Measurements from ENCODE around the gene ESPN.

Gene ESPN

GRCh38 chr1:6393400-6394187, 31.0 kb upstream of the ESPN start, which contains the start of gene ACOT7:
ACOT7 (minus strand) TSS chr1:6393767; CDS start chr1:6393399, 368 bp downstream.
- POLR2A ChIA-PET: interaction anchor here (1.0 to 2.0 kb wide), 8 partner anchors 9 to 187 kb away, joined by 3 to 11 read pairs (median 3); partner anchors contain the start of gene RNF207
- TF ChIP-seq SCRT1 (tag by site-specific recombination; IDR thresholded peaks at IDR 0.05; ENCODE audit: borderline replicate concordance) (no peak), ZNF623 (tag by site-specific recombination; IDR thresholded peaks at IDR 0.05) (no peak), ZNF571 (tag by site-specific recombination; IDR thresholded peaks at IDR 0.05) (no peak), GLIS2 (tag by site-specific recombination; IDR thresholded peaks at IDR 0.05) (peak; percentile 52), ZSCAN30 (tag by site-specific recombination; IDR thresholded peaks at IDR 0.05) (peak; percentile 20; the same call in 1 of the 2 replicates), EGR2 (tag by site-specific recombination; IDR thresholded peaks at IDR 0.05; ENCODE audit: low read depth) (peak; percentile 51; the same call in 1 of the 2 replicates), SP2 (tag by site-specific recombination; IDR thresholded peaks at IDR 0.05) (peak; percentile 55; the same call in 1 of the 2 replicates), SALL2 (tag by site-specific recombination; IDR thresholded peaks at IDR 0.05; ENCODE audit: borderline replicate concordance) (no peak), ZFP37 (tag by site-specific recombination; IDR thresholded peaks at IDR 0.05) (no peak), ATF2 (tag by site-specific recombination; IDR thresholded peaks at IDR 0.05; ENCODE audit: low read depth) (no peak), ZFHX2 (tag by site-specific recombination; conservative IDR thresholded peaks at IDR 0.05) (peak; percentile 82), KLF16 (tag by site-specific recombination; IDR thresholded peaks at IDR 0.05) (peak; percentile 20; the same call in 1 of the 2 replicates), ZNF221 (tag by site-specific recombination; IDR thresholded peaks at IDR 0.05; ENCODE audit: borderline replicate concordance) (no peak), ZNF707 (tag by site-specific recombination; IDR thresholded peaks at IDR 0.05) (no peak), GLI4 (tag by site-specific recombination; IDR thresholded peaks at IDR 0.05) (no peak), ZNF37A (tag by site-specific recombination; IDR thresholded peaks at IDR 0.05) (no peak), ZSCAN18 (tag by site-specific recombination; IDR thresholded peaks at IDR 0.05) (no peak), ZBTB20 (tag by site-specific recombination; IDR thresholded peaks at IDR 0.05) (peak; percentile 93), ZNF112 (tag by site-specific recombination; IDR thresholded peaks at IDR 0.05) (no peak)
- TF ChIP-seq, protein P1, sequence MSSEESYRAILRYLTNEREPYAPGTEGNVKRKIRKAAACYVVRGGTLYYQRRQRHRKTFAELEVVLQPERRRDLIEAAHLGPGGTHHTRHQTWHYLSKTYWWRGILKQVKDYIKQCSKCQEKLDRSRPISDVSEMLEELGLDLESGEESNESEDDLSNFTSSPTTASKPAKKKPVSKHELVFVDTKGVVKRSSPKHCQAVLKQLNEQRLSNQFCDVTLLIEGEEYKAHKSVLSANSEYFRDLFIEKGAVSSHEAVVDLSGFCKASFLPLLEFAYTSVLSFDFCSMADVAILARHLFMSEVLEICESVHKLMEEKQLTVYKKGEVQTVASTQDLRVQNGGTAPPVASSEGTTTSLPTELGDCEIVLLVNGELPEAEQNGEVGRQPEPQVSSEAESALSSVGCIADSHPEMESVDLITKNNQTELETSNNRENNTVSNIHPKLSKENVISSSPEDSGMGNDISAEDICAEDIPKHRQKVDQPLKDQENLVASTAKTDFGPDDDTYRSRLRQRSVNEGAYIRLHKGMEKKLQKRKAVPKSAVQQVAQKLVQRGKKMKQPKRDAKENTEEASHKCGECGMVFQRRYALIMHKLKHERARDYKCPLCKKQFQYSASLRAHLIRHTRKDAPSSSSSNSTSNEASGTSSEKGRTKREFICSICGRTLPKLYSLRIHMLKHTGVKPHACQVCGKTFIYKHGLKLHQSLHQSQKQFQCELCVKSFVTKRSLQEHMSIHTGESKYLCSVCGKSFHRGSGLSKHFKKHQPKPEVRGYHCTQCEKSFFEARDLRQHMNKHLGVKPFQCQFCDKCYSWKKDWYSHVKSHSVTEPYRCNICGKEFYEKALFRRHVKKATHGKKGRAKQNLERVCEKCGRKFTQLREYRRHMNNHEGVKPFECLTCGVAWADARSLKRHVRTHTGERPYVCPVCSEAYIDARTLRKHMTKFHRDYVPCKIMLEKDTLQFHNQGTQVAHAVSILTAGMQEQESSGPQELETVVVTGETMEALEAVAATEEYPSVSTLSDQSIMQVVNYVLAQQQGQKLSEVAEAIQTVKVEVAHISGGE (tag by site-specific recombination; conservative IDR thresholded peaks at IDR 0.05; ENCODE audit: low read depth): peak; percentile 50; the same call in 1 of the 2 replicates
- TF ChIP-seq, protein P2, sequence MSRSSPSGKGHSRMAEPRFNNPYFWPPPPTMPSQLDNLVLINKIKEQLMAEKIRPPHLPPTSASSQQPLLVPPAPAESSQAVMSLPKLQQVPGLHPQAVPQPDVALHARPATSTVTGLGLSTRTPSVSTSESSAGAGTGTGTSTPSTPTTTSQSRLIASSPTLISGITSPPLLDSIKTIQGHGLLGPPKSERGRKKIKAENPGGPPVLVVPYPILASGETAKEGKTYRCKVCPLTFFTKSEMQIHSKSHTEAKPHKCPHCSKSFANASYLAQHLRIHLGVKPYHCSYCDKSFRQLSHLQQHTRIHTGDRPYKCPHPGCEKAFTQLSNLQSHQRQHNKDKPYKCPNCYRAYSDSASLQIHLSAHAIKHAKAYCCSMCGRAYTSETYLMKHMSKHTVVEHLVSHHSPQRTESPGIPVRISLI (tag by site-specific recombination; IDR thresholded peaks at IDR 0.05): no peak
- TF ChIP-seq, protein P3, sequence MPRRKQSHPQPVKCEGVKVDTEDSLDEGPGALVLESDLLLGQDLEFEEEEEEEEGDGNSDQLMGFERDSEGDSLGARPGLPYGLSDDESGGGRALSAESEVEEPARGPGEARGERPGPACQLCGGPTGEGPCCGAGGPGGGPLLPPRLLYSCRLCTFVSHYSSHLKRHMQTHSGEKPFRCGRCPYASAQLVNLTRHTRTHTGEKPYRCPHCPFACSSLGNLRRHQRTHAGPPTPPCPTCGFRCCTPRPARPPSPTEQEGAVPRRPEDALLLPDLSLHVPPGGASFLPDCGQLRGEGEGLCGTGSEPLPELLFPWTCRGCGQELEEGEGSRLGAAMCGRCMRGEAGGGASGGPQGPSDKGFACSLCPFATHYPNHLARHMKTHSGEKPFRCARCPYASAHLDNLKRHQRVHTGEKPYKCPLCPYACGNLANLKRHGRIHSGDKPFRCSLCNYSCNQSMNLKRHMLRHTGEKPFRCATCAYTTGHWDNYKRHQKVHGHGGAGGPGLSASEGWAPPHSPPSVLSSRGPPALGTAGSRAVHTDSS (tag by site-specific recombination; IDR thresholded peaks at IDR 0.05): no peak
- TF ChIP-seq, protein P4, sequence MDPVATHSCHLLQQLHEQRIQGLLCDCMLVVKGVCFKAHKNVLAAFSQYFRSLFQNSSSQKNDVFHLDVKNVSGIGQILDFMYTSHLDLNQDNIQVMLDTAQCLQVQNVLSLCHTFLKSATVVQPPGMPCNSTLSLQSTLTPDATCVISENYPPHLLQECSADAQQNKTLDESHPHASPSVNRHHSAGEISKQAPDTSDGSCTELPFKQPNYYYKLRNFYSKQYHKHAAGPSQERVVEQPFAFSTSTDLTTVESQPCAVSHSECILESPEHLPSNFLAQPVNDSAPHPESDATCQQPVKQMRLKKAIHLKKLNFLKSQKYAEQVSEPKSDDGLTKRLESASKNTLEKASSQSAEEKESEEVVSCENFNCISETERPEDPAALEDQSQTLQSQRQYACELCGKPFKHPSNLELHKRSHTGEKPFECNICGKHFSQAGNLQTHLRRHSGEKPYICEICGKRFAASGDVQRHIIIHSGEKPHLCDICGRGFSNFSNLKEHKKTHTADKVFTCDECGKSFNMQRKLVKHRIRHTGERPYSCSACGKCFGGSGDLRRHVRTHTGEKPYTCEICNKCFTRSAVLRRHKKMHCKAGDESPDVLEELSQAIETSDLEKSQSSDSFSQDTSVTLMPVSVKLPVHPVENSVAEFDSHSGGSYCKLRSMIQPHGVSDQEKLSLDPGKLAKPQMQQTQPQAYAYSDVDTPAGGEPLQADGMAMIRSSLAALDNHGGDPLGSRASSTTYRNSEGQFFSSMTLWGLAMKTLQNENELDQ (tag by site-specific recombination; IDR thresholded peaks at IDR 0.05; ENCODE audit: low read depth): no peak

More at GRCh38 chr1:6393400-6394187, 31.0 kb upstream of the ESPN start, which contains the start of gene ACOT7:
- H3K4me1 ChIP-seq (ENCODE audit: control insufficient read depth, insufficient read depth, low read length): peaks cover 8% of the 10 kb centered on the region; the same call in 1 of the 2 replicates
- H3K36me3 ChIP-seq (ENCODE audit: control insufficient read depth in 2 of 2, insufficient read depth in 1 of 2, low read length in 2 of 2): peaks cover 0 to 9% of the 10 kb centered on the region in 2 experiments; a peak in 2 of 3 replicates
- CTCF ChIA-PET: interaction anchor here (0.6 to 6.1 kb wide), 8 partner anchors 21 to 93 kb away, joined by 3 to 77 read pairs (median 4); no protein-coding TSS in a partner anchor
- H3K27ac ChIP-seq (ENCODE audit: extremely low read depth, low read depth, low read length): peak within 1 kb of the TSS; percentile 90
- H3K4me3 ChIP-seq (ENCODE audit: low read depth, low read length): peak within 1 kb of the TSS; percentile 75
- H3K9me3 ChIP-seq (ENCODE audit: control insufficient read depth, insufficient read depth, low read depth, low read length): no peaks in the 10 kb centered on the region
